PC-3 (cell line): ENCODE data around the gene JPT1. TPM values are rescaled to one million over a fixed set of nuclear protein-coding genes. Genes with fewer than 3 reads are reported as not detected.

Source experiments
- ATAC-seq: fragments of 200-7000 bp; cut with Tn5 transposase; 2 replicates; pipeline ENCODE4 v1.9.1; 2020; ENCODE audit warnings: mild to moderate bottlenecking, moderate library complexity
- BruUV-seq: library from RNA; stranded (reverse); fragments of 400-500 nt; replicated peaks from 2 replicates; lab custom pipeline; 2021; lab: Mats Ljungman, UMichigan
- CTCF ChIA-PET: fragments of 300-600 bp; sonication (Branson Sonifier 250); formaldehyde crosslinking; loops from one replicate; lab custom pipeline; 2022; ENCODE audit warnings: antibody characterized with exemption; lab: Charles Lee
- POLR2A ChIA-PET: fragments of 300-600 bp; sonication (Branson Sonifier 250); formaldehyde crosslinking; loops from one replicate; lab custom pipeline; 2022; ENCODE audit warnings: antibody characterized with exemption; ENCODE audit not compliant: unreplicated experiment; lab: Charles Lee
- DNase-seq: peaks from one replicate; pipeline ENCODE4 v3.0.0-alpha.2; 2015
- H2AFZ ChIP-seq: fragments of 300-600 bp; sonication (generic); 2 replicates; pipeline ENCODE4 v1.6.0; 2016; ENCODE audit warnings: antibody characterized with exemption, low read length
- H3F3A ChIP-seq: fragments of 300-600 bp; sonication (generic); one replicate; pipeline ENCODE4 v1.6.0; 2017; ENCODE audit warnings: antibody characterized with exemption, low read length, control low read depth, mild to moderate bottlenecking; ENCODE audit not compliant: unreplicated experiment
- H3K27ac ChIP-seq: fragments of 300-600 bp; sonication (generic); 2 replicates; pipeline ENCODE4 v1.5.1; 2016; ENCODE audit warnings: mild to moderate bottlenecking, low read length
- H3K27me3 ChIP-seq: fragments of 300-600 bp; sonication (generic); 2 replicates; pipeline ENCODE4 v1.6.1; 2016; ENCODE audit warnings: low read length, mixed read lengths
- H3K36me3 ChIP-seq: fragments of 300-600 bp; sonication (generic); 2 replicates; pipeline ENCODE4 v1.6.1; 2016; ENCODE audit warnings: low read depth, mixed run types, low read length, mixed read lengths
- H3K4me1 ChIP-seq: fragments of 300-600 bp; sonication (generic); 2 replicates; pipeline ENCODE4 v1.5.1; 2016; ENCODE audit warnings: low read length; ENCODE audit not compliant: insufficient read depth
- H3K4me2 ChIP-seq: fragments of 300-600 bp; sonication (generic); 2 replicates; pipeline ENCODE4 v1.6.0; 2016; ENCODE audit warnings: low read length
- H3K4me3 ChIP-seq: fragments of 300-600 bp; sonication (generic); 2 replicates; pipeline ENCODE4 v1.5.1; 2016; ENCODE audit warnings: mild to moderate bottlenecking, low read length, mixed read lengths
- H3K79me2 ChIP-seq: fragments of 300-600 bp; sonication (generic); 2 replicates; pipeline ENCODE4 v1.6.1; 2017; ENCODE audit warnings: low read length, mixed read lengths
- H3K9ac ChIP-seq: fragments of 300-600 bp; sonication (generic); 2 replicates; pipeline ENCODE4 v1.6.0; 2016; ENCODE audit warnings: mild to moderate bottlenecking, low read length
- H3K9me2 ChIP-seq: fragments of 300-600 bp; sonication (generic); replicated peaks from 2 replicates; pipeline ENCODE4 v1.6.1; 2016; ENCODE audit warnings: mixed run types, low read length, mixed read lengths
- H3K9me3 ChIP-seq: fragments of 300-600 bp; sonication (generic); 2 replicates; pipeline ENCODE4 v1.6.1; 2016; ENCODE audit warnings: low read length, mixed read lengths
- H4K20me1 ChIP-seq: fragments of 300-600 bp; sonication (generic); 2 replicates; pipeline ENCODE4 v1.6.1; 2016; ENCODE audit warnings: low read length, mixed read lengths
- CTCF ChIP-seq: fragments of 300-600 bp; sonication (generic); conservative IDR thresholded peaks from 2 replicates; pipeline ENCODE4 v1.5.1; 2017; ENCODE audit warnings: antibody characterized with exemption, low read depth, mild to moderate bottlenecking, low read length
- EZH2 ChIP-seq: fragments of 300-600 bp; sonication (generic); IDR thresholded peaks from one replicate; pipeline ENCODE4 v1.6.1; 2017; ENCODE audit warnings: antibody characterized with exemption, mild to moderate bottlenecking, low read length; ENCODE audit not compliant: unreplicated experiment
- EZH2phosphoT487 ChIP-seq: fragments of 300-600 bp; sonication (generic); IDR thresholded peaks from 2 replicates; pipeline ENCODE4 v1.6.1; 2018; ENCODE audit warnings: mild to moderate bottlenecking, antibody characterized with exemption, low read length, borderline replicate concordance
- intact Hi-C: fragments of 100-400 bp; cut with micrococcal nuclease; formaldehyde crosslinking; loops from 2 replicates; pipeline ENCODE4 v1.9.0; 2023
- total RNA-seq: library from RNA; depleted of rRNA; stranded (reverse); fragments of >200 nt; gene quantifications from 2 replicates; pipeline ENCODE4 v1.2.3, GENCODE V29; 2014

Gene JPT1
- total RNA-seq, 1 experiment from 2014 or later, result 674 TPM

- ChIA-PET POLR2A (no interaction called here), CTCF (interaction anchor here (0.8 to 1.0 kb wide), 2 partner anchors 14 to 21 kb away, joined by 3 to 4 read pairs; no protein-coding TSS in a partner anchor)
- Histone ChIP-seq H3K9me2 (no peaks in the 10 kb centered on the region), H3K9ac (no peak overlapping the region), H3K79me2 (no peaks in the 10 kb centered on the region), H3K36me3 (no peaks in the 10 kb centered on the region), H3K27me3 (no peaks in the 10 kb centered on the region), H2AFZ (no peak overlapping the region), H3K4me1 (peaks cover 34% of the 10 kb centered on the region), H3K27ac (no peak overlapping the region), H3K9me3 (no peaks in the 10 kb centered on the region), H3F3A (no peaks in the 10 kb centered on the region), H4K20me1 (no peaks in the 10 kb centered on the region), H3K4me3 (no peak overlapping the region), H3K4me2 (no peak overlapping the region)
- DNase-seq (no peak), ATAC-seq (no peak)
- BruUV-seq, result no TSS peak
- TF ChIP-seq EZH2phosphoT487 (no peak), EZH2 (no peak), CTCF (no peak)
- intact Hi-C loops, result no loop called here
Measured at GRCh38 chr17:75090871-75091854, 63.1 kb downstream of the JPT1 start.

GRCh38 chr17:75088465-75089417 lies 65.6 kb downstream of the JPT1 start:
- Histone ChIP-seq H3K9ac (no peak overlapping the region), H3K4me1 (peaks cover 27% of the 10 kb centered on the region)

More at GRCh38 chr17:75088465-75089417, 65.6 kb downstream of the JPT1 start:
- Histone ChIP-seq H3K79me2 (no peaks in the 10 kb centered on the region), H3K9me2 (no peaks in the 10 kb centered on the region), H3K36me3 (no peaks in the 10 kb centered on the region), H3K27me3 (no peaks in the 10 kb centered on the region), H4K20me1 (no peaks in the 10 kb centered on the region), H3F3A (no peaks in the 10 kb centered on the region), H3K4me2 (no peak overlapping the region; the same call in 1 of the 2 replicates), H3K4me3 (no peak overlapping the region), H2AFZ (no peak overlapping the region; the same call in 1 of the 2 replicates), H3K27ac (no peak overlapping the region), H3K9me3 (no peaks in the 10 kb centered on the region)
- DNase-seq (peak; percentile 65), ATAC-seq (peak; percentile 92)
- intact Hi-C loops, result no loop called here
- no TSS peak for BruUV-seq
- no peak for TF ChIP-seq EZH2
- TF ChIP-seq CTCF, result no peak
- no peak for TF ChIP-seq EZH2phosphoT487
- POLR2A ChIA-PET, result interaction anchor here (0.5 kb wide), 1 partner anchor 216 kb away, joined by 46 read pairs; no protein-coding TSS in a partner anchor
- CTCF ChIA-PET, result interaction anchor here (0.5 to 0.7 kb wide), 2 partner anchors 127 to 512 kb away, joined by 6 to 7 read pairs; no protein-coding TSS in a partner anchor
